ENCODE results near the gene UBL5. TPM values are rescaled to one million over a fixed set of nuclear protein-coding genes. Genes with fewer than 3 reads are reported as not detected.
A peak's percentile ranks its signal among the peaks of the same experiment; 100 is the strongest.

UBL5 gene
- total and polyA plus RNA-seq, 10 of the 15 experiments (the other 5 are each of a cell fraction or from before 2014, with no cell fraction given), result 297 to 897 (median 711) TPM

DNA sequence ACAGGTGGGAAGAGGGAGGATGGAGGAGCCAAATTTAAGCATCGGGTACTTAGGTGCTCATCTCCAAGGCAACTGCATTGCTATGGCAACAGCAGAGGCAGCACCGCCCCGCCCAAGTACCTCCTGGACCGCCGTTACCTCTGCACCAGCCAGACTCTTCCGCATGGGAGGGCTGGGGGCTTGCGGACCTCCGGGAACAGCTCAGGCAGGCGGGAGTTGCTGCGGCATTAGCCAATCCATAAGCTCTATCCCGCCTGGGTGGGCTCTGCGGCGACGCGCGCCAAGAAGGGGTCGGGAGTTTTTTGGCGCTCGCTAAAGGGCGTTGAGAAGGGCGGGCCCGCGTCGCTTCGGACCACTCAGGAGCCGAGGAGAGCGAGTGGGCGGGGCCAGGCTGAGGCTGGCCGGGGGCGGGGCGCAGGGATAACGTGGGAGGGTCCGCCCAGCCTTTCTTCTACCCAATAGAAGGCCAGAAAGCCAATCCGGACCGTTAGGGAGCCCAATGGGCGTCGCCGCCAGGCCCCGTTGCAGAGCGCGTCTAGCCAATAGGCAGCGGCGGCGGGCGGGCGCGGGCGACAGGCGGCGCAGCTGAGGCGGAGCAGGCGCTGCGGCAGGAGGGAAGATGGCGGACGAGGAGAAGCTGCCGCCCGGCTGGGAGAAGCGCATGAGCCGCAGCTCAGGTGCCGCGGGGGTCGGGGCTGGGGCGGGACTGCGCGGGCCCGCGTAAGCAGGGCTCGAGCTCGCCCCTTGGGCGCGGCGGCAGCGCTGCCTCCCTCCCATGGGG is 7.2 kb downstream of the UBL5 start, which contains the start of gene PIN1 (continued):
- 0 out of 2 replicates have a peak, but pooled peaks have one; percentile 19 for TF ChIP-seq STAT1 (conservative IDR thresholded peaks at IDR 0.05)
- TF ChIP-seq, protein P1, sequence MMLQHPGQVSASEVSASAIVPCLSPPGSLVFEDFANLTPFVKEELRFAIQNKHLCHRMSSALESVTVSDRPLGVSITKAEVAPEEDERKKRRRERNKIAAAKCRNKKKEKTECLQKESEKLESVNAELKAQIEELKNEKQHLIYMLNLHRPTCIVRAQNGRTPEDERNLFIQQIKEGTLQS (IDR thresholded peaks at IDR 0.05; ENCODE audit: borderline replicate concordance, extremely low read depth, low read depth, low read length), result no peak
- TF ChIP-seq SMAD1 (IDR thresholded peaks at IDR 0.05; ENCODE audit: low read depth, partially characterized antibody), result no peak
- TF ChIP-seq TARDBP (IDR thresholded peaks at IDR 0.05; ENCODE audit: borderline replicate concordance), result no peak
- TF ChIP-seq, protein P2, sequence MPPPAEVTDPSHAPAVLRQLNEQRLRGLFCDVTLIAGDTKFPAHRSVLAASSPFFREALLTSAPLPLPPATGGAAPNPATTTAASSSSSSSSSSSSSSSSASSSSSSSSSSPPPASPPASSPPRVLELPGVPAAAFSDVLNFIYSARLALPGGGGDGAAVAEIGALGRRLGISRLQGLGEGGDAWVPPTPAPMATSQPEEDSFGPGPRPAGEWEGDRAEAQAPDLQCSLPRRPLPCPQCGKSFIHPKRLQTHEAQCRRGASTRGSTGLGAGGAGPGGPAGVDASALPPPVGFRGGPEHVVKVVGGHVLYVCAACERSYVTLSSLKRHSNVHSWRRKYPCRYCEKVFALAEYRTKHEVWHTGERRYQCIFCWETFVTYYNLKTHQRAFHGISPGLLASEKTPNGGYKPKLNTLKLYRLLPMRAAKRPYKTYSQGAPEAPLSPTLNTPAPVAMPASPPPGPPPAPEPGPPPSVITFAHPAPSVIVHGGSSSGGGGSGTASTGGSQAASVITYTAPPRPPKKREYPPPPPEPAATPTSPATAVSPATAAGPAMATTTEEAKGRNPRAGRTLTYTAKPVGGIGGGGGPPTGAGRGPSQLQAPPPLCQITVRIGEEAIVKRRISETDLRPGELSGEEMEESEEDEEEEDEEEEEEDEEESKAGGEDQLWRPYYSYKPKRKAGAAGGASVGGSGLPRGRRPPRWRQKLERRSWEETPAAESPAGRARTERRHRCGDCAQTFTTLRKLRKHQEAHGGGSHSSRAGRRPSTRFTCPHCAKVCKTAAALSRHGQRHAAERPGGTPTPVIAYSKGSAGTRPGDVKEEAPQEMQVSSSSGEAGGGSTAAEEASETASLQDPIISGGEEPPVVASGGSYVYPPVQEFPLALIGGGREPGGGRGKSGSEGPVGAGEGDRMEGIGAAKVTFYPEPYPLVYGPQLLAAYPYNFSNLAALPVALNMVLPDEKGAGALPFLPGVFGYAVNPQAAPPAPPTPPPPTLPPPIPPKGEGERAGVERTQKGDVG (CRISPR knock-in tag; IDR thresholded peaks at IDR 0.05), result no peak
- TF ChIP-seq, protein P3, sequence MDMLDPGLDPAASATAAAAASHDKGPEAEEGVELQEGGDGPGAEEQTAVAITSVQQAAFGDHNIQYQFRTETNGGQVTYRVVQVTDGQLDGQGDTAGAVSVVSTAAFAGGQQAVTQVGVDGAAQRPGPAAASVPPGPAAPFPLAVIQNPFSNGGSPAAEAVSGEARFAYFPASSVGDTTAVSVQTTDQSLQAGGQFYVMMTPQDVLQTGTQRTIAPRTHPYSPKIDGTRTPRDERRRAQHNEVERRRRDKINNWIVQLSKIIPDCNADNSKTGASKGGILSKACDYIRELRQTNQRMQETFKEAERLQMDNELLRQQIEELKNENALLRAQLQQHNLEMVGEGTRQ (IDR thresholded peaks at IDR 0.05; ENCODE audit: borderline replicate concordance, low read depth, low read length), result no peak
- TF ChIP-seq NR2C1 (IDR thresholded peaks at IDR 0.05), result no peak; the same call in 1 of the 2 replicates
- peak; percentile 21; the same call in 1 of the 2 replicates for TF ChIP-seq BACH1 (IDR thresholded peaks at IDR 0.05; ENCODE audit: borderline replicate concordance)
- no peak for TF ChIP-seq EP300 (IDR thresholded peaks at IDR 0.05; ENCODE audit: borderline replicate concordance in 1 of 2, control insufficient read depth in 1 of 2, low read depth in 2 of 2, low read length in 2 of 2)
- TF ChIP-seq ZNF274 (IDR thresholded peaks at IDR 0.05; ENCODE audit: insufficient read depth, insufficient read length), result no peak
- TF ChIP-seq CREB1 (IDR thresholded peaks at IDR 0.05; ENCODE audit: low read depth), result peak; percentile 86
- no peak for TF ChIP-seq ZNF384 (IDR thresholded peaks at IDR 0.05; ENCODE audit: borderline replicate concordance, low read depth, low read length)
- no peak for TF ChIP-seq SREBF1 (IDR thresholded peaks at IDR 0.05; ENCODE audit: low read length)
- TF ChIP-seq, protein P4, sequence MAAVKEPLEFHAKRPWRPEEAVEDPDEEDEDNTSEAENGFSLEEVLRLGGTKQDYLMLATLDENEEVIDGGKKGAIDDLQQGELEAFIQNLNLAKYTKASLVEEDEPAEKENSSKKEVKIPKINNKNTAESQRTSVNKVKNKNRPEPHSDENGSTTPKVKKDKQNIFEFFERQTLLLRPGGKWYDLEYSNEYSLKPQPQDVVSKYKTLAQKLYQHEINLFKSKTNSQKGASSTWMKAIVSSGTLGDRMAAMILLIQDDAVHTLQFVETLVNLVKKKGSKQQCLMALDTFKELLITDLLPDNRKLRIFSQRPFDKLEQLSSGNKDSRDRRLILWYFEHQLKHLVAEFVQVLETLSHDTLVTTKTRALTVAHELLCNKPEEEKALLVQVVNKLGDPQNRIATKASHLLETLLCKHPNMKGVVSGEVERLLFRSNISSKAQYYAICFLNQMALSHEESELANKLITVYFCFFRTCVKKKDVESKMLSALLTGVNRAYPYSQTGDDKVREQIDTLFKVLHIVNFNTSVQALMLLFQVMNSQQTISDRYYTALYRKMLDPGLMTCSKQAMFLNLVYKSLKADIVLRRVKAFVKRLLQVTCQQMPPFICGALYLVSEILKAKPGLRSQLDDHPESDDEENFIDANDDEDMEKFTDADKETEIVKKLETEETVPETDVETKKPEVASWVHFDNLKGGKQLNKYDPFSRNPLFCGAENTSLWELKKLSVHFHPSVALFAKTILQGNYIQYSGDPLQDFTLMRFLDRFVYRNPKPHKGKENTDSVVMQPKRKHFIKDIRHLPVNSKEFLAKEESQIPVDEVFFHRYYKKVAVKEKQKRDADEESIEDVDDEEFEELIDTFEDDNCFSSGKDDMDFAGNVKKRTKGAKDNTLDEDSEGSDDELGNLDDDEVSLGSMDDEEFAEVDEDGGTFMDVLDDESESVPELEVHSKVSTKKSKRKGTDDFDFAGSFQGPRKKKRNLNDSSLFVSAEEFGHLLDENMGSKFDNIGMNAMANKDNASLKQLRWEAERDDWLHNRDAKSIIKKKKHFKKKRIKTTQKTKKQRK (IDR thresholded peaks at IDR 0.05; ENCODE audit: low read depth, low read length), result peak; percentile 77
- TF ChIP-seq, protein P5, sequence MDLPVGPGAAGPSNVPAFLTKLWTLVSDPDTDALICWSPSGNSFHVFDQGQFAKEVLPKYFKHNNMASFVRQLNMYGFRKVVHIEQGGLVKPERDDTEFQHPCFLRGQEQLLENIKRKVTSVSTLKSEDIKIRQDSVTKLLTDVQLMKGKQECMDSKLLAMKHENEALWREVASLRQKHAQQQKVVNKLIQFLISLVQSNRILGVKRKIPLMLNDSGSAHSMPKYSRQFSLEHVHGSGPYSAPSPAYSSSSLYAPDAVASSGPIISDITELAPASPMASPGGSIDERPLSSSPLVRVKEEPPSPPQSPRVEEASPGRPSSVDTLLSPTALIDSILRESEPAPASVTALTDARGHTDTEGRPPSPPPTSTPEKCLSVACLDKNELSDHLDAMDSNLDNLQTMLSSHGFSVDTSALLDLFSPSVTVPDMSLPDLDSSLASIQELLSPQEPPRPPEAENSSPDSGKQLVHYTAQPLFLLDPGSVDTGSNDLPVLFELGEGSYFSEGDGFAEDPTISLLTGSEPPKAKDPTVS (IDR thresholded peaks at IDR 0.05; ENCODE audit: low read depth, low read length), result no peak
- no peak for TF ChIP-seq IKZF2 (IDR thresholded peaks at IDR 0.05)
- peak; percentile 80 for TF ChIP-seq CREM (IDR thresholded peaks at IDR 0.05; ENCODE audit: low read depth)
- peak; percentile 53; the same call in 1 of the 2 replicates for TF ChIP-seq TCF3 (IDR thresholded peaks at IDR 0.05; ENCODE audit: borderline replicate concordance, insufficient read depth, low read depth, low read length)
- peak; percentile 99 for TF ChIP-seq BMI1 (IDR thresholded peaks at IDR 0.05; ENCODE audit: borderline replicate concordance)

Measured in GM12878 (cell line).